Testis (tissue), 2 donors: ENCODE results near the gene AFP.

Experiments
- CTCF ChIP-seq, 3 experiments: fragments of 450-650 bp in 2 of 3; fragments of 200-600 bp in 1 of 3; sonication (generic) in 1 of 3; IDR thresholded peaks; one replicate each; pipeline ENCODE4 v1.5.1; 2016 to 2019; ENCODE audit warnings: antibody characterized with exemption in 3 of 3, mild to moderate bottlenecking in 2 of 3, moderate library complexity in 1 of 3
- POLR2A ChIP-seq: fragments of 450-650 bp; IDR thresholded peaks from one replicate; pipeline ENCODE4 v1.6.1; 2017; ENCODE audit warnings: antibody characterized with exemption, mild to moderate bottlenecking, moderate library complexity

DNA sequence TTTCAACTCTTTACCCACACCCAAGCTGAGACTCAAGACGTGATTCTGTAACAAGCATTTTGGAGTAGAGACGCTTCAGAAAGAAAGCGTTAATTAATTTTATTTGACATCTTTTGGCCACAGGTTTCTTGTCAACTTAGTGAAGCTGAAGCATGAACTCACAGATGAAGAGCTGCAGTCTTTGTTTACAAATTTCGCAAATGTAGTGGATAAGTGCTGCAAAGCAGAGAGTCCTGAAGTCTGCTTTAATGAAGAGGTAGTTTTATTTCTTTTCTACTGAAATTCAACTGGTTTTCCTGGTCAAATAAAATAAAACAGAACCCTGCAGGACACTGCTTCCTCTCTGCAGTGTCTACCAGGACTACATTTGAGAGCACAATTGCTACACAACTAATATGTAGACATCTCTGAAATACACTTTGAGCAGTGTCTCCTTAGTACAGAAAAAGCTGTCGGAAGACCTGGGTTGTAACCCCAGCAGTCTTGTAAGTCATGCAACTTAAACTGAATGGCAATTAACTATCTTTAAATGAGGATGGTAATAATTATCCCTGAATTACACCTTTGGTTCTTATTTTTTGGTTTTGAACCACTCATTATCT, 65.7 kb downstream of the AFP start:
- TF ChIP-seq CTCF (IDR thresholded peaks at IDR 0.05) = no peak
- no peak for TF ChIP-seq POLR2A
